K562 (cell line): ENCODE results near the gene GLB1L. TPM values are rescaled to one million over a fixed set of nuclear protein-coding genes. Genes with fewer than 3 reads are reported as not detected.

Source experiments
- ATAC-seq: fragments of 200-7000 bp; cut with Tn5 transposase; 3 replicates; pipeline ENCODE4 v1.9.1; 2020; ENCODE audit warnings: moderate library complexity
- BruUV-seq: library from RNA; stranded (reverse); fragments of 400-500 nt; replicated peaks from 2 replicates; lab custom pipeline; 2021; lab: Mats Ljungman, UMichigan
- CTCF ChIA-PET: fragments of 300-600 bp; formaldehyde crosslinking; extraction: SDS; loops from one replicate; lab custom pipeline; 2021; ENCODE audit warnings: low intra/inter-chr PET ratio; lab: Yijun Ruan, JAX
- POLR2A ChIA-PET: fragments of 300-600, 350-650 bp; sonication (Branson Sonifier 250); formaldehyde crosslinking; extraction: SDS; loops from one replicate; lab custom pipeline; 2021; ENCODE audit warnings: antibody characterized with exemption, inconsistent platforms; lab: Yijun Ruan, JAX
- DNase-seq, 4 experiments: peaks; one replicate each; pipeline versions ENCODE4 v3.0.0 to v3.0.0-alpha.2; 2011 to 2018; ENCODE audit warnings: low spot score in 3 of 4, mixed read lengths in 3 of 4; ENCODE audit errors: extremely low read depth in 1 of 4
- FAIRE-seq: peaks from 2 replicates; lab custom pipeline; 2011; peaks lifted over from hg19 to GRCh38; lab: Jason Lieb, UNC
- H2AFZ ChIP-seq: 2 replicates; pipeline ENCODE4 v1.6.0; 2011; ENCODE audit warnings: low read depth, low read length, control low read depth, inconsistent platforms
- H3K27ac ChIP-seq: fragments of 200-600 bp; 3 replicates; pipeline ENCODE4 v1.8.0; 2011; ENCODE audit warnings: low read depth, mild to moderate bottlenecking, control low read depth, inconsistent platforms, low read length, moderate library complexity, mixed read lengths; ENCODE audit errors: extremely low read depth
- H3K27me3 ChIP-seq, 2 experiments: fragments of 300-600 bp in 1 of 2; 2 replicates in 1 of 2; 3 replicates in 1 of 2; pipeline versions ENCODE4 v1.6.0 to v1.8.0; 2011; ENCODE audit warnings: inconsistent platforms in 2 of 2, low read length in 2 of 2, mild to moderate bottlenecking in 1 of 2, mixed read lengths in 1 of 2, moderate library complexity in 1 of 2; ENCODE audit not compliant: control insufficient read depth in 2 of 2, insufficient read depth in 2 of 2
- H3K36me3 ChIP-seq: fragments of 300-600 bp; 3 replicates; pipeline ENCODE4 v1.8.0; 2011; ENCODE audit warnings: mild to moderate bottlenecking, low read length, inconsistent platforms; ENCODE audit not compliant: control insufficient read depth, insufficient read depth
- H3K4me1 ChIP-seq, 2 experiments: fragments of 200-600 bp in 1 of 2; replicated peaks in 1 of 2; 2 replicates in 1 of 2; 3 replicates in 1 of 2; pipeline versions ENCODE4 v1.5.1 to v1.8.0; 2011; ENCODE audit warnings: inconsistent platforms in 2 of 2, low read length in 2 of 2, mild to moderate bottlenecking in 1 of 2, mixed read lengths in 1 of 2, moderate library complexity in 1 of 2; ENCODE audit not compliant: control insufficient read depth in 2 of 2, insufficient read depth in 2 of 2
- H3K4me2 ChIP-seq: 2 replicates; pipeline ENCODE4 v1.6.1; 2011; ENCODE audit warnings: low read length, control low read depth, inconsistent platforms, mixed read lengths; ENCODE audit not compliant: insufficient read depth
- H3K4me3 ChIP-seq: fragments of 200-600 bp; sonication (generic), shearing (Covaris generic); 2 replicates; pipeline ENCODE4 v1.5.1; 2016; ENCODE audit warnings: control low read depth, inconsistent platforms
- H3K79me2 ChIP-seq: fragments of 200-600 bp; 3 replicates; pipeline ENCODE4 v1.8.0; 2011; ENCODE audit warnings: low read length, inconsistent platforms; ENCODE audit not compliant: control insufficient read depth, insufficient read depth
- H3K9ac ChIP-seq, 2 experiments: 2 replicates each; pipeline versions ENCODE4 v1.6.0 to v1.6.1; 2011; ENCODE audit warnings: low read depth in 2 of 2, low read length in 2 of 2, control low read depth in 1 of 2, inconsistent platforms in 1 of 2, mild to moderate bottlenecking in 1 of 2, mixed read lengths in 1 of 2; ENCODE audit not compliant: insufficient read depth in 1 of 2
- H3K9me1 ChIP-seq: one replicate; pipeline ENCODE4 v1.6.0; 2011; ENCODE audit warnings: inconsistent platforms, mild to moderate bottlenecking, low read length, moderate library complexity; ENCODE audit not compliant: control insufficient read depth, insufficient read depth
- H3K9me3 ChIP-seq: replicated peaks from 2 replicates; pipeline ENCODE4 v1.5.1; 2011; ENCODE audit warnings: low read depth, low read length, inconsistent platforms; ENCODE audit not compliant: control insufficient read depth, insufficient read depth
- H4K20me1 ChIP-seq: replicated peaks from 2 replicates; pipeline ENCODE4 v1.6.1; 2011; ENCODE audit warnings: low read length, inconsistent platforms, mixed read lengths; ENCODE audit not compliant: control insufficient read depth, insufficient read depth
- BACH1 ChIP-seq: fragments of 200-800 bp; sonication (Bioruptor generic); IDR thresholded peaks from 2 replicates; pipeline ENCODE4 v1.6.1; 2016; ENCODE audit warnings: missing genetic modification characterization, missing compliant biosample characterization
- FOXJ3 ChIP-seq: sonication (generic); formaldehyde crosslinking; IDR thresholded peaks from 2 replicates; pipeline ENCODE4 v1.4.0; 2020; ENCODE audit warnings: mild to moderate bottlenecking, missing genetic modification reagents
- MEIS2 ChIP-seq: fragments of 450-650 bp; IDR thresholded peaks from 2 replicates; pipeline ENCODE4 v1.6.1; 2014; ENCODE audit warnings: mild to moderate bottlenecking; ENCODE audit not compliant: partially characterized antibody
- RNF2 ChIP-seq: sonication (generic); IDR thresholded peaks from 2 replicates; pipeline ENCODE4 v1.6.1; 2016
- TGIF2 ChIP-seq: sonication (generic); formaldehyde crosslinking; IDR thresholded peaks from 2 replicates; pipeline ENCODE4 v1.8.1; 2022; ENCODE audit warnings: mild to moderate bottlenecking, missing genetic modification reagents, moderate library complexity
- ZNF695 ChIP-seq: fragments of 450-650 bp; formaldehyde crosslinking; IDR thresholded peaks from 2 replicates; pipeline ENCODE4 v1.4.0; 2020; ENCODE audit warnings: mild to moderate bottlenecking, moderate library complexity
- WGBS: fragments of 100-300 bp; shearing (Covaris generic); methylation state at CpG from one replicate; pipeline ENCODE4 v1.1.6; 2016; ENCODE audit warnings: low coverage, mixed read lengths; ENCODE audit not compliant: insufficient coverage; ENCODE audit errors: missing lambda C conversion rate; 5-methylcytosine and 5-hydroxymethylcytosine counted together
- in situ Hi-C: fragments of 300-500 bp; cut with MboI; formaldehyde crosslinking; loops from 4 replicates; pipeline ENCODE4 v1.15.0; 2018; ENCODE audit warnings: inconsistent platforms, mixed read lengths
- intact Hi-C: fragments of 100-400 bp; cut with micrococcal nuclease; formaldehyde crosslinking; loops from 2 replicates; pipeline ENCODE4 v1.14.2; 2022
- polyA plus RNA-seq, 8 experiments: library from polyadenylated mRNA; depleted of rRNA in 4 of 8; stranded (reverse) in 5 of 8; unstranded in 3 of 8; fragments of >200 nt; fragmentation: Nextera tagmentation in 2 of 8; fragmentation: Illumina TruSeq in 1 of 8; extraction: Ambion mirVana in 2 of 8; extraction: Trizol in 1 of 8; gene quantifications; 2 replicates each; pipeline versions ENCODE4 v1.2.1 to v1.2.3, GENCODE V29; 2011 to 2014; ENCODE audit warnings: inconsistent platforms in 1 of 8, missing spikeins in 1 of 8
- total RNA-seq, 7 experiments: library from RNA; depleted of rRNA in 6 of 7; stranded (reverse); fragments of >200 nt in 6 of 7; fragmentation: Illumina TruSeq in 2 of 7; extraction: Trizol in 2 of 7; gene quantifications; 2 replicates each; pipeline versions ENCODE4 v1.2.1 to v1.2.3, GENCODE V29; 2011 to 2021; ENCODE audit warnings: low replicate concordance in 1 of 7
- TF ChIP-seq, protein P1 (sequence below): IDR thresholded peaks from 2 replicates; pipeline ENCODE4 v1.6.1; 2011; ENCODE audit warnings: borderline replicate concordance, low read depth, mild to moderate bottlenecking, moderate library complexity, low read length; ENCODE audit not compliant: insufficient read depth, poor library complexity, severe bottlenecking
- TF ChIP-seq, protein P2 (sequence below): fragments of 450-650 bp; IDR thresholded peaks from 2 replicates; pipeline ENCODE4 v1.6.1; 2016

Gene GLB1L
- total and polyA plus RNA-seq, 9 of the 15 experiments (the other 6 are each of a cell fraction or from before 2014, with no cell fraction given) = 0.42 to 2.9 (median 2.5) TPM

DNA sequence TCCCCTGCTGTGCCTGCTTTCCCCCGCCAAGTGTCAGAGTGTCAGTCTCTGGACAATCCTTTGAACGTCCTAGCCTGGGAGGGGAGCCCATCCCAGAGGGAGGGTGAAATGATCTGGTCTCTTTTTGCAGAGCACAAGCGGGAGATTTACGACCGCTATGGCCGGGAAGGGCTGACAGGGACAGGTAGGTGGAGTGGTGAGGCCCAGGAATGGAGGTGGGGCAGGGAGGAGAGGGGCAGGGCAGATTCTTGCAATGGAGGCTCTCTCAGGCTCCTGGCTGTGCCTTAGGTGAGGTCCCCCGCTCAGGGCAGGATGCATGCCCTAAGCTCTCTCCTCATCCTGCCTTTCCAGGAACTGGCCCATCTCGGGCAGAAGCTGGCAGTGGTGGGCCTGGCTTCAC is 36.3 kb upstream of the GLB1L start:
- TF ChIP-seq, protein P1, sequence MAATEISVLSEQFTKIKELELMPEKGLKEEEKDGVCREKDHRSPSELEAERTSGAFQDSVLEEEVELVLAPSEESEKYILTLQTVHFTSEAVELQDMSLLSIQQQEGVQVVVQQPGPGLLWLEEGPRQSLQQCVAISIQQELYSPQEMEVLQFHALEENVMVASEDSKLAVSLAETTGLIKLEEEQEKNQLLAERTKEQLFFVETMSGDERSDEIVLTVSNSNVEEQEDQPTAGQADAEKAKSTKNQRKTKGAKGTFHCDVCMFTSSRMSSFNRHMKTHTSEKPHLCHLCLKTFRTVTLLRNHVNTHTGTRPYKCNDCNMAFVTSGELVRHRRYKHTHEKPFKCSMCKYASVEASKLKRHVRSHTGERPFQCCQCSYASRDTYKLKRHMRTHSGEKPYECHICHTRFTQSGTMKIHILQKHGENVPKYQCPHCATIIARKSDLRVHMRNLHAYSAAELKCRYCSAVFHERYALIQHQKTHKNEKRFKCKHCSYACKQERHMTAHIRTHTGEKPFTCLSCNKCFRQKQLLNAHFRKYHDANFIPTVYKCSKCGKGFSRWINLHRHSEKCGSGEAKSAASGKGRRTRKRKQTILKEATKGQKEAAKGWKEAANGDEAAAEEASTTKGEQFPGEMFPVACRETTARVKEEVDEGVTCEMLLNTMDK = no peak
- TF ChIP-seq RNF2 (no peak), ZNF695 (CRISPR knock-in tag) (no peak), FOXJ3 (CRISPR knock-in tag) (no peak), MEIS2 (peak; percentile 75), BACH1 (no peak), TGIF2 (CRISPR knock-in tag) (no peak)
- TF ChIP-seq, protein P2, sequence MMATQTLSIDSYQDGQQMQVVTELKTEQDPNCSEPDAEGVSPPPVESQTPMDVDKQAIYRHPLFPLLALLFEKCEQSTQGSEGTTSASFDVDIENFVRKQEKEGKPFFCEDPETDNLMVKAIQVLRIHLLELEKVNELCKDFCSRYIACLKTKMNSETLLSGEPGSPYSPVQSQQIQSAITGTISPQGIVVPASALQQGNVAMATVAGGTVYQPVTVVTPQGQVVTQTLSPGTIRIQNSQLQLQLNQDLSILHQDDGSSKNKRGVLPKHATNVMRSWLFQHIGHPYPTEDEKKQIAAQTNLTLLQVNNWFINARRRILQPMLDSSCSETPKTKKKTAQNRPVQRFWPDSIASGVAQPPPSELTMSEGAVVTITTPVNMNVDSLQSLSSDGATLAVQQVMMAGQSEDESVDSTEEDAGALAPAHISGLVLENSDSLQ = peak; percentile 70

More for the DNA sequence above, 36.3 kb upstream of the GLB1L start:
- Histone ChIP-seq H3K9ac (peak overlapping the region; percentile 48 to 75; a peak in 3 of 4 replicates), H3K4me2 (peak overlapping the region; percentile 9; the same call in 1 of the 2 replicates), H3K4me1 (peaks cover 52 to 75% of the 10 kb centered on the region in 2 experiments), H3K36me3 (no peaks in the 10 kb centered on the region), H3K4me3 (no peak overlapping the region), H4K20me1 (no peaks in the 10 kb centered on the region), H3K9me3 (no peaks in the 10 kb centered on the region), H3K27me3 (no peaks in the 10 kb centered on the region), H3K79me2 (no peaks in the 10 kb centered on the region), H3K9me1 (peaks cover 5% of the 10 kb centered on the region), H3K27ac (no peak overlapping the region; the same call in 2 of the 3 replicates), H2AFZ (peak overlapping the region; percentile 67)
- intact Hi-C loops (no loop called here), in situ Hi-C loops (no loop called here)
- DNase-seq (peak in 1 of 4 experiments; percentile 42), FAIRE-seq (no peak), ATAC-seq (no peak)
- 44% methylated on average over 8 of the region's 8 CpGs for WGBS
- ChIA-PET POLR2A (interaction anchor here (0.6 to 1.3 kb wide), 3 partner anchors 36 to 42 kb away, joined by 3 to 7 read pairs (median 3); partner anchors contain the start of genes GLB1L and STK16), CTCF (no interaction called here)
- no TSS peak for BruUV-seq
